Trophoblast cell (in vitro differentiated cells and primary cell): ENCODE results near the gene COPS8.
A peak's percentile ranks its signal among the peaks of the same experiment; 100 is the strongest.

Experiments
- DNase-seq, 2 donors: peaks; one replicate each; pipeline ENCODE4 v3.0.0-alpha.2; 2016
- H2AFZ ChIP-seq: 2 replicates; pipeline ENCODE4 v1.6.1; 2013; ENCODE audit warnings: low read length, moderate library complexity, mild to moderate bottlenecking; ENCODE audit not compliant: insufficient read depth, poor library complexity
- H2AK5ac ChIP-seq: 2 replicates; pipeline ENCODE4 v1.6.1; 2013; ENCODE audit warnings: mild to moderate bottlenecking, low read length
- H2BK120ac ChIP-seq: 2 replicates; pipeline ENCODE4 v1.6.1; 2013; ENCODE audit warnings: low read length, mild to moderate bottlenecking, moderate library complexity; ENCODE audit not compliant: insufficient read depth, poor library complexity
- H2BK12ac ChIP-seq: 2 replicates; pipeline ENCODE4 v1.6.1; 2013; ENCODE audit warnings: mild to moderate bottlenecking, low read length, moderate library complexity
- H2BK5ac ChIP-seq: 2 replicates; pipeline ENCODE4 v1.6.1; 2013; ENCODE audit warnings: low read length, low read depth, moderate library complexity, mild to moderate bottlenecking; ENCODE audit not compliant: poor library complexity
- H3K14ac ChIP-seq: 2 replicates; pipeline ENCODE4 v1.6.1; 2013; ENCODE audit warnings: mild to moderate bottlenecking, low read length
- H3K18ac ChIP-seq: 2 replicates; pipeline ENCODE4 v1.6.1; 2013; ENCODE audit warnings: mild to moderate bottlenecking, low read length
- H3K23ac ChIP-seq: 2 replicates; pipeline ENCODE4 v1.6.1; 2013; ENCODE audit warnings: low read length
- H3K27ac ChIP-seq: 2 replicates; pipeline ENCODE4 v1.5.1; 2013; ENCODE audit warnings: low read depth, mild to moderate bottlenecking, inconsistent platforms, low read length, moderate library complexity
- H3K27me3 ChIP-seq: 2 replicates; pipeline ENCODE4 v1.6.1; 2013; ENCODE audit warnings: inconsistent platforms, mild to moderate bottlenecking, low read length, moderate library complexity; ENCODE audit not compliant: insufficient read depth
- H3K36me3 ChIP-seq, 2 experiments: 1 replicate in 1 of 2; 2 replicates in 1 of 2; pipeline ENCODE4 v1.6.1; 2013; ENCODE audit warnings: low read length in 2 of 2, mild to moderate bottlenecking in 2 of 2, moderate library complexity in 1 of 2; ENCODE audit not compliant: insufficient read depth in 2 of 2, control insufficient read depth in 1 of 2
- H3K4ac ChIP-seq: 2 replicates; pipeline ENCODE4 v1.6.1; 2013; ENCODE audit warnings: low read depth, mild to moderate bottlenecking, low read length, moderate library complexity
- H3K4me1 ChIP-seq, 2 experiments: 1 replicate in 1 of 2; 2 replicates in 1 of 2; pipeline ENCODE4 v1.6.1; 2013; ENCODE audit warnings: low read length in 2 of 2, mild to moderate bottlenecking in 2 of 2, moderate library complexity in 1 of 2; ENCODE audit not compliant: insufficient read depth in 2 of 2, control insufficient read depth in 1 of 2
- H3K4me2 ChIP-seq: 2 replicates; pipeline ENCODE4 v1.6.1; 2013; ENCODE audit warnings: inconsistent platforms, mild to moderate bottlenecking, low read length, moderate library complexity
- H3K4me3 ChIP-seq: 2 replicates; pipeline ENCODE4 v1.5.1; 2013; ENCODE audit warnings: mild to moderate bottlenecking, low read depth, low read length, inconsistent platforms
- H3K79me1 ChIP-seq: one replicate; pipeline ENCODE4 v1.6.1; 2013; ENCODE audit warnings: low read length
- H3K79me2 ChIP-seq: 2 replicates; pipeline ENCODE4 v1.6.1; 2013; ENCODE audit warnings: low read length, mild to moderate bottlenecking; ENCODE audit not compliant: control insufficient read depth, insufficient read depth, poor library complexity
- H3K9ac ChIP-seq: 2 replicates; pipeline ENCODE4 v1.6.1; 2013; ENCODE audit warnings: mild to moderate bottlenecking, low read length
- H3K9me3 ChIP-seq: 2 replicates; pipeline ENCODE4 v1.6.1; 2013; ENCODE audit warnings: low read depth, mild to moderate bottlenecking, control low read depth, inconsistent platforms, low read length; ENCODE audit not compliant: insufficient read depth
- H4K12ac ChIP-seq: 2 replicates; pipeline ENCODE4 v1.6.1; 2013; ENCODE audit warnings: low read depth, mild to moderate bottlenecking, low read length, moderate library complexity
- H4K8ac ChIP-seq: 2 replicates; pipeline ENCODE4 v1.6.1; 2013; ENCODE audit warnings: low read depth, mild to moderate bottlenecking, low read length, moderate library complexity
- H4K91ac ChIP-seq: one replicate; pipeline ENCODE4 v1.6.1; 2013; ENCODE audit warnings: low read depth, mild to moderate bottlenecking, low read length, moderate library complexity
- WGBS: extraction: QIAGEN DNeasy Blood & Tissue Kit; methylation state at CpG from one replicate; pipeline ENCODE4 v1.1.7; 2013; ENCODE audit warnings: missing lambda C conversion rate; ENCODE audit not compliant: insufficient read length, insufficient coverage; ENCODE audit errors: extremely low coverage; 5-methylcytosine and 5-hydroxymethylcytosine counted together

Gene COPS8

GRCh38 chr2:237130562-237131421 lies 45.1 kb downstream of the COPS8 start:
- Histone ChIP-seq H4K12ac (no peak overlapping the region), H2BK120ac (no peak overlapping the region), H2AFZ (no peak overlapping the region), H4K8ac (no peak overlapping the region), H3K14ac (no peak overlapping the region), H2BK12ac (no peak overlapping the region), H3K27ac (no peak overlapping the region), H2BK5ac (no peak overlapping the region), H3K4me2 (no peak overlapping the region), H3K9ac (no peak overlapping the region), H3K4me3 (peak overlapping the region; percentile 13), H3K18ac (no peak overlapping the region), H3K23ac (peak overlapping the region; percentile 13), H3K79me1 (peaks cover 1% of the 10 kb centered on the region), H3K36me3 (no peaks in the 10 kb centered on the region), H3K79me2 (no peaks in the 10 kb centered on the region), H2AK5ac (no peak overlapping the region), H4K91ac (no peak overlapping the region), H3K9me3 (peaks cover 22% of the 10 kb centered on the region), H3K4me1 (peaks cover 4 to 5% of the 10 kb centered on the region in 2 experiments), H3K27me3 (no peaks in the 10 kb centered on the region), H3K4ac (no peak overlapping the region)
- WGBS = no CpG with 5 or more reads among the region's 8 CpGs
- DNase-seq = no peak

DNA sequence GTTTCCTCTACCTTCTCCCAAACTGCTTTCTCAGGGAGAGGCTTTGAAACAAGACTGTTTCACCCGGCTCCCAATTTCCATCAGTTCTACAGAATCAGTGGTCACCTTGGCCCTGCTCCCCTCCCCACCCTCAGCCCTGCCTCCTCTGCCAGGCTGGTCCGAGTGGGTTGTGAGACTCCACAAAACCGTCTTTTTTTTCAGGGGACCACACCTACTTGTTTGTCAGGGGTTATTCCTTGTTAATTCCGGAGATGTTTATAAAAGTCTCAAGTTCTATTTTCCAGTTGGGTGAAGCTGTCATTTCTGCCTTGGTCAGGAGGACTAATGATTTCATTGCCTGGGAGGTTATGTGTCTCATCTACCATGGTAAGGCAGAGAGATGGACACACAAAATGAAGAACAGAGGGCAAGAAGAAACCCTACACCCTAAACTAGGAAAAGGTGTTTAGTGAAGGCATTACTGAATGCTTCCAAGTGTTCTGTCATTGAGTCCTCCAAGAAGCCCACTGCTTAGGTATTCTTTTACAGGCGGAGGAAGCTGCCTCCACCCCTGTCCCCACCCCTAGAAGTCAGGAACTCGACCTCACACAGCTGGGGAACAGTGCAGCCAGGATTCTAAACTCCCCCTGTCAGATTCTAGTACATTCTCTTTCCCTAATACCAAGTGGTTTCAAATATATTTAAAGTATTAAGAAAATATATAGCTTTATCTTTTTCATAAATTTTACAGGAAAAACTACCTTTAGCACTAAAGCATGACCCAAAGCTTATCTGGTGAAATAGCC lies 46.3 kb downstream of the COPS8 start:
- Histone ChIP-seq H3K27me3 (no peaks in the 10 kb centered on the region), H2BK12ac (no peak overlapping the region), H4K91ac (no peak overlapping the region), H2AK5ac (no peak overlapping the region), H3K4me3 (no peak overlapping the region), H3K27ac (no peak overlapping the region), H2BK5ac (no peak overlapping the region), H3K4ac (no peak overlapping the region), H3K4me2 (no peak overlapping the region), H3K9ac (no peak overlapping the region), H3K79me1 (peaks cover 1% of the 10 kb centered on the region), H3K79me2 (no peaks in the 10 kb centered on the region), H3K23ac (no peak overlapping the region), H3K14ac (no peak overlapping the region), H4K8ac (no peak overlapping the region), H4K12ac (no peak overlapping the region), H3K18ac (no peak overlapping the region), H2AFZ (no peak overlapping the region), H3K9me3 (peaks cover 22% of the 10 kb centered on the region), H3K4me1 (peaks cover 4 to 5% of the 10 kb centered on the region in 2 experiments), H3K36me3 (no peaks in the 10 kb centered on the region), H2BK120ac (no peak overlapping the region)
- DNase-seq = no peak
- WGBS = no CpG with 5 or more reads among the region's 6 CpGs

GRCh38 chr2:237132799-237133198 lies 47.1 kb downstream of the COPS8 start:
- Histone ChIP-seq H3K27ac (no peak overlapping the region), H3K4me3 (no peak overlapping the region), H3K18ac (no peak overlapping the region), H4K8ac (no peak overlapping the region), H3K23ac (no peak overlapping the region), H2BK120ac (no peak overlapping the region), H2BK12ac (no peak overlapping the region), H2BK5ac (no peak overlapping the region), H3K14ac (no peak overlapping the region), H3K9ac (no peak overlapping the region), H4K12ac (no peak overlapping the region), H3K4me2 (no peak overlapping the region), H3K9me3 (peaks cover 22% of the 10 kb centered on the region), H3K79me2 (no peaks in the 10 kb centered on the region), H4K91ac (no peak overlapping the region), H3K79me1 (peaks cover under 1% of the 10 kb centered on the region), H3K4me1 (peaks cover 3 to 4% of the 10 kb centered on the region in 2 experiments), H3K4ac (no peak overlapping the region), H2AK5ac (no peak overlapping the region), H2AFZ (no peak overlapping the region), H3K36me3 (no peaks in the 10 kb centered on the region), H3K27me3 (no peaks in the 10 kb centered on the region)
- peak in 1 of 2 donors; percentile 31 for DNase-seq
- WGBS = no CpG with 5 or more reads among the region's 5 CpGs

- H2AK5ac ChIP-seq = no peak overlapping the region
- no peak for DNase-seq
- H3K9me3 ChIP-seq = peaks cover 18% of the 10 kb centered on the region
- H3K79me2 ChIP-seq = no peaks in the 10 kb centered on the region
- H2BK12ac ChIP-seq = no peak overlapping the region
- H3K9ac ChIP-seq = no peak overlapping the region
- no peak overlapping the region for H2BK120ac ChIP-seq
- H3K18ac ChIP-seq = no peak overlapping the region
- H3K4ac ChIP-seq = no peak overlapping the region
- no peak overlapping the region for H2AFZ ChIP-seq
- no peak overlapping the region for H4K91ac ChIP-seq
- H3K4me1 ChIP-seq = no peaks in the 10 kb centered on the region
- no peak overlapping the region for H3K14ac ChIP-seq
- H3K27me3 ChIP-seq = no peaks in the 10 kb centered on the region
- H3K27ac ChIP-seq = no peak overlapping the region
- no CpG with 5 or more reads among the region's 4 CpGs for WGBS
- no peaks in the 10 kb centered on the region for H3K36me3 ChIP-seq
- no peak overlapping the region for H4K12ac ChIP-seq
- H3K4me3 ChIP-seq = no peak overlapping the region
- H4K8ac ChIP-seq = no peak overlapping the region
- no peak overlapping the region for H3K23ac ChIP-seq
- H3K4me2 ChIP-seq = no peak overlapping the region
- no peaks in the 10 kb centered on the region for H3K79me1 ChIP-seq
- no peak overlapping the region for H2BK5ac ChIP-seq
These were observed 48.9 kb downstream of the COPS8 start for GRCh38 chr2:237134321-237135230.
